Endothelial cell of umbilical vein (primary cell): ENCODE results near the gene MYH9. TPM values are rescaled to one million over a fixed set of nuclear protein-coding genes. Genes with fewer than 3 reads are reported as not detected.
A peak's percentile ranks its signal among the peaks of the same experiment; 100 is the strongest.

ENCODE experiments used
- BruUV-seq: library from RNA; stranded (reverse); fragments of 400-500 nt; replicated peaks from 2 replicates; lab custom pipeline; 2021; lab: Mats Ljungman, UMichigan
- CTCF ChIA-PET: fragments of 300-600, 350-600 bp; sonication (Branson Sonifier 250); formaldehyde crosslinking; loops from one replicate; lab custom pipeline; 2021; ENCODE audit warnings: antibody characterized with exemption, inconsistent platforms; lab: Charles Lee
- POLR2A ChIA-PET: fragments of 300-600, 350-600 bp; sonication (Branson Sonifier 250); formaldehyde crosslinking; loops from one replicate; lab custom pipeline; 2021; ENCODE audit warnings: antibody characterized with exemption, inconsistent platforms; lab: Charles Lee
- DNase-seq: peaks from one replicate; pipeline ENCODE4 v3.0.0-alpha.2; 2011; ENCODE audit warnings: low read depth, low spot score
- FAIRE-seq: peaks from 2 replicates; lab custom pipeline; 2011; peaks lifted over from hg19 to GRCh38; lab: Jason Lieb, UNC
- H2AFZ ChIP-seq: 2 replicates; pipeline ENCODE4 v1.6.0; 2012; ENCODE audit warnings: low read depth, low read length, control low read depth, inconsistent platforms
- H3K27ac ChIP-seq: 2 replicates; pipeline ENCODE4 v1.5.1; 2011; ENCODE audit warnings: low read depth, mild to moderate bottlenecking, control low read depth, low read length, moderate library complexity; ENCODE audit not compliant: insufficient read depth
- H3K27me3 ChIP-seq, 2 experiments: 2 replicates each; pipeline versions ENCODE4 v1.6.0 to v1.6.1; 2011; ENCODE audit warnings: low read length in 2 of 2, mixed read lengths in 1 of 2; ENCODE audit not compliant: control insufficient read depth in 2 of 2, insufficient read depth in 2 of 2
- H3K36me3 ChIP-seq, 2 experiments: 2 replicates in 1 of 2; 3 replicates in 1 of 2; pipeline ENCODE4 v1.5.1; 2011; ENCODE audit warnings: low read length in 2 of 2, mild to moderate bottlenecking in 1 of 2, moderate library complexity in 1 of 2; ENCODE audit not compliant: control insufficient read depth in 2 of 2, insufficient read depth in 2 of 2; ENCODE audit errors: extremely low read depth in 1 of 2
- H3K4me1 ChIP-seq: 3 replicates; pipeline ENCODE4 v1.5.1; 2011; ENCODE audit warnings: mild to moderate bottlenecking, low read length; ENCODE audit not compliant: control insufficient read depth, insufficient read depth; ENCODE audit errors: extremely low read depth
- H3K4me2 ChIP-seq: 2 replicates; pipeline ENCODE4 v1.6.1; 2011; ENCODE audit warnings: low read length, control low read depth, mixed read lengths; ENCODE audit not compliant: insufficient read depth
- H3K4me3 ChIP-seq, 3 experiments: fragments of 200-600 bp in 1 of 3; sonication (generic), shearing (Covaris generic) in 1 of 3; replicated peaks in 1 of 3; 2 replicates each; pipeline ENCODE4 v1.5.1; 2011 to 2016; ENCODE audit warnings: control low read depth in 3 of 3, low read length in 3 of 3, mild to moderate bottlenecking in 2 of 3, inconsistent platforms in 1 of 3, low read depth in 1 of 3, moderate library complexity in 1 of 3; ENCODE audit not compliant: insufficient read depth in 1 of 3
- H3K79me2 ChIP-seq: 2 replicates; pipeline ENCODE4 v1.6.0; 2012; ENCODE audit warnings: low read length, inconsistent platforms; ENCODE audit not compliant: control insufficient read depth, insufficient read depth
- H3K9ac ChIP-seq: replicated peaks from 2 replicates; pipeline ENCODE3; 2011; ENCODE audit warnings: low read length, control low read depth; ENCODE audit not compliant: insufficient read depth; ENCODE audit errors: extremely low read depth
- H3K9me1 ChIP-seq: replicated peaks from 3 replicates; pipeline ENCODE4 v1.6.0; 2011; ENCODE audit warnings: mild to moderate bottlenecking, low read length; ENCODE audit not compliant: control insufficient read depth, insufficient read depth; ENCODE audit errors: extremely low read depth
- H3K9me3 ChIP-seq: replicated peaks from 2 replicates; pipeline ENCODE4 v1.5.1; 2012; ENCODE audit warnings: low read length, inconsistent platforms; ENCODE audit not compliant: control insufficient read depth, insufficient read depth
- H4K20me1 ChIP-seq: replicated peaks from 2 replicates; pipeline ENCODE3; 2011; ENCODE audit warnings: mild to moderate bottlenecking, low read length; ENCODE audit not compliant: control insufficient read depth, insufficient read depth; ENCODE audit errors: extremely low read depth
- CTCF ChIP-seq, 2 donors: IDR thresholded peaks; 1 replicate in 1 of 2; 2 replicates in 1 of 2; pipeline ENCODE4 v1.5.1; 2011; ENCODE audit warnings: low read length in 2 of 2, mild to moderate bottlenecking in 2 of 2, moderate library complexity in 2 of 2, control low read depth in 1 of 2, inconsistent platforms in 1 of 2, low read depth in 1 of 2; ENCODE audit not compliant: insufficient read depth in 1 of 2; ENCODE audit errors: extremely low read depth in 1 of 2
- MAX ChIP-seq: IDR thresholded peaks from 2 replicates; pipeline ENCODE4 v1.6.1; 2011; ENCODE audit not compliant: insufficient read depth, insufficient read length
- POLR2A ChIP-seq: IDR thresholded peaks from 2 replicates; pipeline ENCODE4 v1.6.1; 2012; ENCODE audit warnings: low read depth, mild to moderate bottlenecking, control low read depth, low read length
- POLR2AphosphoS5 ChIP-seq: IDR thresholded peaks from 2 replicates; pipeline ENCODE4 v1.6.1; 2012; ENCODE audit warnings: low read depth, mild to moderate bottlenecking, control low read depth, low read length, moderate library complexity; ENCODE audit not compliant: insufficient read depth
- dilution Hi-C: fragments of 300-500 bp; cut with MboI; formaldehyde crosslinking; loops from one replicate; pipeline ENCODE4 v1.15.0; 2019; ENCODE audit warnings: low sequenced_read_pairs; ENCODE audit not compliant: extremely low pct_ligation_motif_present
- intact Hi-C: fragments of 100-400 bp; cut with micrococcal nuclease; formaldehyde crosslinking; loops from one replicate; pipeline ENCODE4 v1.10.0; 2022
- polyA plus RNA-seq, 4 experiments: library from polyadenylated mRNA; depleted of rRNA in 3 of 4; stranded (reverse) in 3 of 4; unstranded in 1 of 4; fragments of >200 nt; gene quantifications; 2 replicates each; pipeline versions ENCODE4 v1.2.1 to v1.2.3, GENCODE V29; 2011 to 2012; ENCODE audit warnings: missing spikeins in 1 of 4
- total RNA-seq: library from RNA; stranded (reverse); gene quantifications from 2 replicates; pipeline ENCODE4 v1.2.3, GENCODE V29; 2021

MYH9 gene
- total and polyA plus RNA-seq, 2 donors (not counting 3 experiments of a cell fraction or from before 2014, with no cell fraction given): 188 to 1,413 TPM

- no peak for DNase-seq
- peaks cover 60% of the 10 kb centered on the region for H3K79me2 ChIP-seq
- no TSS peak for BruUV-seq
- dilution Hi-C loops: no loop called here
- no peak overlapping the region for H3K4me3 ChIP-seq
- no peaks in the 10 kb centered on the region for H3K9me3 ChIP-seq
- H3K27ac ChIP-seq: no peak overlapping the region
- no peaks in the 10 kb centered on the region for H3K9me1 ChIP-seq
- FAIRE-seq: no peak
- TF ChIP-seq MAX (no peak), POLR2A (no peak), CTCF (IDR thresholded peaks at IDR 0.05; ENCODE audit: extremely low read depth in 1 of 2, insufficient read depth in 1 of 2, low read depth in 1 of 2, low read length in 2 of 2) (no peak)
- H3K9ac ChIP-seq: no peak overlapping the region
- no peaks in the 10 kb centered on the region for H3K4me1 ChIP-seq
- H2AFZ ChIP-seq: no peak overlapping the region
- intact Hi-C loops: no loop called here
- ChIA-PET CTCF (interaction anchor here (1.4 kb wide), 1 partner anchor 190 kb away, joined by 4 read pairs; no protein-coding TSS in a partner anchor), POLR2A (no interaction called here)
- no peaks in the 10 kb centered on the region for H3K27me3 ChIP-seq
- H4K20me1 ChIP-seq: no peaks in the 10 kb centered on the region
- H3K36me3 ChIP-seq: peaks cover 86 to 95% of the 10 kb centered on the region in 2 experiments
- H3K4me2 ChIP-seq: no peak overlapping the region
Measured at GRCh38 chr22:36296690-36297089, 91.1 kb downstream of the MYH9 start.

DNA sequence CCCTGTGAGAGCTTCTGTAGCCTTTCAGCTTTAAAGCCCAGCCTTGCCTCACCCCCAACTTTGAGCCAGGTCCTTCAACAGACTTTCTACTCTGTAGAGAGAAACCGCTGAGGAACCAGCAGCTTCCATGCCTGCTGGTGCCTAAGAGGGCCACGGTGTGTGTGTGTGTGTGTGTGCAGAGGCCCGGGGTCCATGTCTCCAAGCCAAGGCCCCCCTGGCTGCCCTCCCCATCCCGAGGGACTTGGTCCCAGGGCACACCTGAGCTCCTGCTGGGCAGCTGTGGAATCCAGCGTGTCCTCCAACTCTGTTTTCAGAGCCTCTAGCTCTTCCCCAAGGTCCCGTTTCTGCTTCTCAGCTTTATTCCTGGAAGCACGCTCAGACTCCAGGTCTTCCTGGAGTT lies 92.5 kb downstream of the MYH9 start:
- dilution Hi-C loops: no loop called here
- Histone ChIP-seq H3K9me1 (no peaks in the 10 kb centered on the region), H2AFZ (no peak overlapping the region), H3K27ac (no peak overlapping the region), H3K9me3 (no peaks in the 10 kb centered on the region), H3K79me2 (peaks cover 48% of the 10 kb centered on the region), H4K20me1 (no peaks in the 10 kb centered on the region), H3K4me2 (no peak overlapping the region), H3K4me3 (no peak overlapping the region), H3K4me1 (no peaks in the 10 kb centered on the region), H3K36me3 (peaks cover 73 to 83% of the 10 kb centered on the region in 2 experiments), H3K9ac (no peak overlapping the region), H3K27me3 (no peaks in the 10 kb centered on the region)
- intact Hi-C loops: no loop called here
- TF ChIP-seq CTCF (IDR thresholded peaks at IDR 0.05; ENCODE audit: extremely low read depth in 1 of 2, insufficient read depth in 1 of 2, low read depth in 1 of 2, low read length in 2 of 2) (no peak), POLR2AphosphoS5 (peak; percentile 10)
- ChIA-PET POLR2A (no interaction called here), CTCF (interaction anchor here (1.1 kb wide), 1 partner anchor 191 kb away, joined by 3 read pairs; no protein-coding TSS in a partner anchor)
- no TSS peak for BruUV-seq
- DNase-seq (no peak), FAIRE-seq (no peak)
